ENCODE measurements around the gene KCNK4. TPM values are rescaled to one million over a fixed set of nuclear protein-coding genes. Genes with fewer than 3 reads are reported as not detected.

The KCNK4 gene
- polyA plus RNA-seq, 2 of the 4 experiments (the other 2 are of a cell fraction) = 0.12 TPM; not detected in 1

DNA sequence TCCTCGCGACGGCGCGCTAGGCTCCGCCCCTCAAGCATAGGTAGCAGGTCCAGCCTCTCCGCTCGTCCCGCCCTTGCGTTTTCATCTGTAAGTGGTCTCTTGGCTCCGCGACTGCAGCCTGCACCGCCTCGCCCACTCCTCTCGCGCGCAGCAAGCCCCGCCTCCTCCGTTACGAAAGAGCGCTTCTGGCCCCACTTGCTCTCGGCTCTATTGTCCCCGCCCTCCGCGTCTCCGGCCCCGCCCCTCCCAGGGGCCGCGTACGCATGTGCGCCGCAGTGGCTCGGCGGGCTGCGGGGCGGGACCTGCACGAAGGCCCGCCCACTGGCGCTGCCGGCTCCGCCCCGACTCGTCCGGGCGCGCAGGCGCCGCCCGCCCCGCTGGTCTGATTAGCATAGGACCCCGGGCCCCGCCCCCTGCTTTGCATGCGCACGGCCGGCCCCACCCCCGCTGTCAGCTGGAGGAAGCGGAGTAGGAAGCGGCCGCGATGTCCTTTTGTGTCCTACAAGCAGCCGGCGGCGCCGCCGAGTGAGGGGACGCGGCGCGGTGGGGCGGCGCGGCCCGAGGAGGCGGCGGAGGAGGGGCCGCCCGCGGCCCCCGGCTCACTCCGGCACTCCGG, 14.1 kb downstream of the KCNK4 start, which contains the start of gene ESRRA (continued):
- TF ChIP-seq FOXS1 (CRISPR knock-in tag; IDR thresholded peaks at IDR 0.05) = no peak
- TF ChIP-seq NFE2L2 (conservative IDR thresholded peaks at IDR 0.05; ENCODE audit: low read length) = no peak
- no peak for TF ChIP-seq ZFP36 (IDR thresholded peaks at IDR 0.05; ENCODE audit: borderline replicate concordance, partially characterized antibody)
- no peak for TF ChIP-seq GATA3 (IDR thresholded peaks at IDR 0.05; ENCODE audit: borderline replicate concordance)
- TF ChIP-seq JUN (IDR thresholded peaks at IDR 0.05) = peak in 1 of 2 experiments; percentile 10; a peak in 1 of 5 replicates
- no peak for TF ChIP-seq EP300 (IDR thresholded peaks at IDR 0.05)
- TF ChIP-seq TFCP2L1 (CRISPR knock-in tag; IDR thresholded peaks at IDR 0.05) = no peak
- TF ChIP-seq HOXB13 (CRISPR knock-in tag; IDR thresholded peaks at IDR 0.05; ENCODE audit: low read depth) = no peak
- TF ChIP-seq CHD4 (IDR thresholded peaks at IDR 0.05; ENCODE audit: borderline replicate concordance) = no peak
- TF ChIP-seq MAZ (IDR thresholded peaks at IDR 0.05; ENCODE audit: borderline replicate concordance, low read depth, low read length) = 0 out of 2 replicates have a peak, but pooled peaks have one; percentile 63
- TF ChIP-seq RARB (CRISPR knock-in tag; IDR thresholded peaks at IDR 0.05) = no peak
- TF ChIP-seq, protein P1, sequence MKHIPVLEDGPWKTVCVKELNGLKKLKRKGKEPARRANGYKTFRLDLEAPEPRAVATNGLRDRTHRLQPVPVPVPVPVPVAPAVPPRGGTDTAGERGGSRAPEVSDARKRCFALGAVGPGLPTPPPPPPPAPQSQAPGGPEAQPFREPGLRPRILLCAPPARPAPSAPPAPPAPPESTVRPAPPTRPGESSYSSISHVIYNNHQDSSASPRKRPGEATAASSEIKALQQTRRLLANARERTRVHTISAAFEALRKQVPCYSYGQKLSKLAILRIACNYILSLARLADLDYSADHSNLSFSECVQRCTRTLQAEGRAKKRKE (CRISPR knock-in tag; IDR thresholded peaks at IDR 0.05; ENCODE audit: low read depth) = no peak
- TF ChIP-seq, protein P2, sequence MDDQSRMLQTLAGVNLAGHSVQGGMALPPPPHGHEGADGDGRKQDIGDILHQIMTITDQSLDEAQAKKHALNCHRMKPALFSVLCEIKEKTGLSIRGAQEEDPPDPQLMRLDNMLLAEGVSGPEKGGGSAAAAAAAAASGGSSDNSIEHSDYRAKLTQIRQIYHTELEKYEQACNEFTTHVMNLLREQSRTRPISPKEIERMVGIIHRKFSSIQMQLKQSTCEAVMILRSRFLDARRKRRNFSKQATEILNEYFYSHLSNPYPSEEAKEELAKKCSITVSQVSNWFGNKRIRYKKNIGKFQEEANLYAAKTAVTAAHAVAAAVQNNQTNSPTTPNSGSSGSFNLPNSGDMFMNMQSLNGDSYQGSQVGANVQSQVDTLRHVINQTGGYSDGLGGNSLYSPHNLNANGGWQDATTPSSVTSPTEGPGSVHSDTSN (IDR thresholded peaks at IDR 0.05) = peak; percentile 67

- no peaks in the 10 kb centered on the region for H3K9me3 ChIP-seq
- WGBS (ENCODE audit: missing lambda C conversion rate) = 4% methylated on average over 12 of the region's 71 CpGs
- H3K4me1 ChIP-seq = peaks cover 20% of the 10 kb centered on the region
- FAIRE-seq = no peak
- H3K4me3 ChIP-seq = peak overlapping the region; percentile 73
- ChIA-PET CTCF (interaction anchor here (1.3 to 20.7 kb wide), 9 partner anchors 9 to 113 kb away, joined by 3 to 996 read pairs (median 68); partner anchors contain the start of genes BAD, CCDC88B, FKBP2 and GPR137), POLR2A (interaction anchor here (0.6 to 2.8 kb wide), 7 partner anchors 12 to 423 kb away, joined by 3 to 34 read pairs (median 3); partner anchors contain the start of genes BAD, GPR137, PRDX5 and TRMT112)
- peak overlapping the region; percentile 85 to 94 for H3K27ac ChIP-seq
- peak; percentile 37 to 43 for ATAC-seq
- peak; percentile 38 to 82 for DNase-seq (ENCODE audit: low read depth in 1 of 2, low spot score in 1 of 2)
- peak overlapping the region; percentile 99 for H3K4me2 ChIP-seq
- TF ChIP-seq JUN (IDR thresholded peaks at IDR 0.05) (peak in 1 of 2 experiments; percentile 50; a peak in 1 of 5 replicates), NPAS2 (CRISPR knock-in tag; IDR thresholded peaks at IDR 0.05; ENCODE audit: borderline replicate concordance) (no peak), HMGXB4 (CRISPR knock-in tag; IDR thresholded peaks at IDR 0.05; ENCODE audit: borderline replicate concordance) (no peak), MYC (IDR thresholded peaks at IDR 0.05; ENCODE audit: borderline replicate concordance, low read length) (0 out of 2 replicates have a peak, but pooled peaks have one; percentile 39), RAD21 (conservative IDR thresholded peaks at IDR 0.05 in 1 of 2, IDR thresholded peaks at IDR 0.05 in 1 of 2) (peak in 1 of 2 experiments; percentile 49; a peak in 2 of 5 replicates), FOSB (CRISPR knock-in tag; IDR thresholded peaks at IDR 0.05) (peak; percentile 73), EP300 (IDR thresholded peaks at IDR 0.05) (no peak), RARB (CRISPR knock-in tag; IDR thresholded peaks at IDR 0.05) (no peak), HES2 (IDR thresholded peaks at IDR 0.05) (no peak), POLR2AphosphoS2 (conservative IDR thresholded peaks at IDR 0.05; ENCODE audit: low read length) (no peak), ZSCAN20 (CRISPR knock-in tag; IDR thresholded peaks at IDR 0.05) (no peak), FOSL2 (IDR thresholded peaks at IDR 0.05) (no peak), FOSL2 (CRISPR knock-in tag; IDR thresholded peaks at IDR 0.05) (no peak), HEYL (CRISPR knock-in tag; IDR thresholded peaks at IDR 0.05) (no peak), E2F6 (IDR thresholded peaks at IDR 0.05; ENCODE audit: borderline replicate concordance, low read depth) (peak; percentile 42; the same call in 1 of the 2 replicates), HOXA7 (CRISPR knock-in tag; IDR thresholded peaks at IDR 0.05) (peak; percentile 41; the same call in 1 of the 2 replicates), CHD4 (IDR thresholded peaks at IDR 0.05; ENCODE audit: borderline replicate concordance) (no peak), RCOR1 (IDR thresholded peaks at IDR 0.05; ENCODE audit: low read depth, low read length) (no peak)
- TF ChIP-seq, protein P3, sequence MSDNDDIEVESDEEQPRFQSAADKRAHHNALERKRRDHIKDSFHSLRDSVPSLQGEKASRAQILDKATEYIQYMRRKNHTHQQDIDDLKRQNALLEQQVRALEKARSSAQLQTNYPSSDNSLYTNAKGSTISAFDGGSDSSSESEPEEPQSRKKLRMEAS (IDR thresholded peaks at IDR 0.05) = peak; percentile 59; the same call in 1 of the 2 replicates
- TF ChIP-seq, protein P4, sequence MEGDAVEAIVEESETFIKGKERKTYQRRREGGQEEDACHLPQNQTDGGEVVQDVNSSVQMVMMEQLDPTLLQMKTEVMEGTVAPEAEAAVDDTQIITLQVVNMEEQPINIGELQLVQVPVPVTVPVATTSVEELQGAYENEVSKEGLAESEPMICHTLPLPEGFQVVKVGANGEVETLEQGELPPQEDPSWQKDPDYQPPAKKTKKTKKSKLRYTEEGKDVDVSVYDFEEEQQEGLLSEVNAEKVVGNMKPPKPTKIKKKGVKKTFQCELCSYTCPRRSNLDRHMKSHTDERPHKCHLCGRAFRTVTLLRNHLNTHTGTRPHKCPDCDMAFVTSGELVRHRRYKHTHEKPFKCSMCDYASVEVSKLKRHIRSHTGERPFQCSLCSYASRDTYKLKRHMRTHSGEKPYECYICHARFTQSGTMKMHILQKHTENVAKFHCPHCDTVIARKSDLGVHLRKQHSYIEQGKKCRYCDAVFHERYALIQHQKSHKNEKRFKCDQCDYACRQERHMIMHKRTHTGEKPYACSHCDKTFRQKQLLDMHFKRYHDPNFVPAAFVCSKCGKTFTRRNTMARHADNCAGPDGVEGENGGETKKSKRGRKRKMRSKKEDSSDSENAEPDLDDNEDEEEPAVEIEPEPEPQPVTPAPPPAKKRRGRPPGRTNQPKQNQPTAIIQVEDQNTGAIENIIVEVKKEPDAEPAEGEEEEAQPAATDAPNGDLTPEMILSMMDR (IDR thresholded peaks at IDR 0.05) = peak; percentile 61
These were observed 14.8 kb downstream of the KCNK4 start for GRCh38 chr11:64305691-64306562.

All from A549 (cell line).